HG02938 (cell line): Measurements from ENCODE around the gene HGD.
"Not testable (repeated sequence)": the region's sequence is repeated elsewhere in the genome, so short reads cannot be mapped to it uniquely, and the experiment has no call there.

Source experiments
- ATAC-seq: cut with Tn5 transposase; IDR thresholded peaks from one replicate; pipeline ENCODE4 v1.9.1; 2021; ENCODE audit warnings: mild to moderate bottlenecking, moderate library complexity; ENCODE audit not compliant: unreplicated experiment

HGD gene

GRCh38 chr3:120640231-120640630, 41.8 kb downstream of the HGD start:
- no peak for ATAC-seq

- ATAC-seq = not testable (repeated sequence)
Observed at GRCh38 chr3:120638820-120639219, 43.2 kb downstream of the HGD start.

GRCh38 chr3:120637851-120638559, 44.0 kb downstream of the HGD start:
- no peak for ATAC-seq

- ATAC-seq = no peak
Observed at GRCh38 chr3:120636795-120637401, 45.1 kb downstream of the HGD start.

- no peak for ATAC-seq
Observed at GRCh38 chr3:120634539-120634938, 47.5 kb downstream of the HGD start.

- ATAC-seq = no peak
Observed at GRCh38 chr3:120625159-120625586, 56.9 kb downstream of the HGD start.

GRCh38 chr3:120623727-120624093, 58.3 kb downstream of the HGD start:
- ATAC-seq = no peak

- ATAC-seq = no peak
Observed at GRCh38 chr3:120622870-120623726, 58.9 kb downstream of the HGD start.

GRCh38 chr3:120622457-120622856, 59.6 kb downstream of the HGD start:
- no peak for ATAC-seq

- not testable (repeated sequence) for ATAC-seq
Observed at GRCh38 chr3:120616745-120617144, 65.3 kb downstream of the HGD start.

- ATAC-seq = no peak
Observed at GRCh38 chr3:120615847-120616609, 66.0 kb downstream of the HGD start.

- no peak for ATAC-seq
Observed at GRCh38 chr3:120614765-120615164, 67.3 kb downstream of the HGD start.

- ATAC-seq = no peak
Observed at GRCh38 chr3:120608506-120608905, 73.5 kb downstream of the HGD start.

- ATAC-seq = no peak
Observed at GRCh38 chr3:120604784-120605183, 77.3 kb downstream of the HGD start.

- no peak for ATAC-seq
Observed at GRCh38 chr3:120604382-120604781, 77.7 kb downstream of the HGD start.

GRCh38 chr3:120602682-120603081, 79.4 kb downstream of the HGD start:
- no peak for ATAC-seq

- ATAC-seq = no peak
Observed at GRCh38 chr3:120601554-120601953, 80.5 kb downstream of the HGD start.

GRCh38 chr3:120599211-120599610, 82.8 kb downstream of the HGD start:
- ATAC-seq = no peak

- ATAC-seq = peak; percentile 48
Observed at GRCh38 chr3:120597445-120598049, 84.5 kb downstream of the HGD start.

- no peak for ATAC-seq
Observed at GRCh38 chr3:120596853-120597223, 85.2 kb downstream of the HGD start.
